GM18868 (cell line): ENCODE results near the gene EXD1.
A peak's percentile ranks its signal among the peaks of the same experiment; 100 is the strongest.
"Not testable (repeated sequence)": the region's sequence is repeated elsewhere in the genome, so short reads cannot be mapped to it uniquely, and the experiment has no call there.

Experiments
- ATAC-seq: cut with Tn5 transposase; IDR thresholded peaks from one replicate; pipeline ENCODE4 v1.9.1; 2021; ENCODE audit warnings: mild to moderate bottlenecking, moderate library complexity; ENCODE audit not compliant: unreplicated experiment

Gene EXD1

GRCh38 chr15:41230650-41231421 lies at the start of gene EXD1, which contains the start of gene CHP1:
TSS of gene EXD1 (minus strand) at chr15:41230757. CDS start at chr15:41226575, 4,182 bp downstream.
TSS of gene CHP1 (plus strand) at chr15:41231268. CDS start at chr15:41231383, 115 bp downstream.
- peak; percentile 93 for ATAC-seq

- ATAC-seq = no peak
Observed at GRCh38 chr15:41279535-41280283, 49.2 kb upstream of the EXD1 start.

GRCh38 chr15:41278319-41278718 lies 47.8 kb upstream of the EXD1 start:
- ATAC-seq = no peak

GRCh38 chr15:41276831-41277230 lies 46.3 kb upstream of the EXD1 start:
- ATAC-seq = no peak

GRCh38 chr15:41269887-41270286 lies 39.3 kb upstream of the EXD1 start:
- no peak for ATAC-seq

- no peak for ATAC-seq
Observed at GRCh38 chr15:41263891-41264351, 33.4 kb upstream of the EXD1 start.

GRCh38 chr15:41262571-41262970 lies 32.0 kb upstream of the EXD1 start:
- ATAC-seq = no peak

- not testable (repeated sequence) for ATAC-seq
Observed at GRCh38 chr15:41260924-41261323, 30.4 kb upstream of the EXD1 start.

GRCh38 chr15:41259546-41260189 lies 29.1 kb upstream of the EXD1 start:
- ATAC-seq = no peak

GRCh38 chr15:41258750-41259471 lies 28.4 kb upstream of the EXD1 start:
- ATAC-seq = peak; percentile 66

- no peak for ATAC-seq
Observed at GRCh38 chr15:41256577-41257038, 26.1 kb upstream of the EXD1 start.

GRCh38 chr15:41256103-41256502 lies 25.5 kb upstream of the EXD1 start:
- no peak for ATAC-seq

- ATAC-seq = no peak
Observed at GRCh38 chr15:41254560-41254959, 24.0 kb upstream of the EXD1 start.

GRCh38 chr15:41251411-41251810 lies 20.9 kb upstream of the EXD1 start:
- no peak for ATAC-seq

GRCh38 chr15:41250745-41251144 lies 20.2 kb upstream of the EXD1 start:
- not testable (repeated sequence) for ATAC-seq

GRCh38 chr15:41241221-41241964 lies 10.8 kb upstream of the EXD1 start:
- ATAC-seq = no peak

- no peak for ATAC-seq
Observed at GRCh38 chr15:41238100-41238499, 7.5 kb upstream of the EXD1 start.

- ATAC-seq = no peak
Observed at GRCh38 chr15:41235929-41236328, 5.4 kb upstream of the EXD1 start.

GRCh38 chr15:41235228-41235627 lies 4.7 kb upstream of the EXD1 start:
- ATAC-seq = not testable (repeated sequence)

- no peak for ATAC-seq
Observed at GRCh38 chr15:41233367-41233771, 2.8 kb upstream of the EXD1 start.
